22Rv1 (cell line): ENCODE data around the gene STAC.
"Not testable (repeated sequence)": the region's sequence is repeated elsewhere in the genome, so short reads cannot be mapped to it uniquely, and the experiment has no call there.

Experiments used
- H3K27ac ChIP-seq: fragments of 450-650 bp; 2 replicates; pipeline ENCODE4 v1.5.1; 2017
- CTCF ChIP-seq: fragments of 450-650 bp; IDR thresholded peaks from 2 replicates; pipeline ENCODE4 v1.5.1; 2017; ENCODE audit warnings: mild to moderate bottlenecking
- ZFX ChIP-seq: fragments of 450-650 bp; IDR thresholded peaks from 2 replicates; pipeline ENCODE4 v1.6.1; 2017; ENCODE audit warnings: antibody characterized with exemption, borderline replicate concordance

The STAC gene

GRCh38 chr3:36434687-36435426 is 54.6 kb downstream of the STAC start:
- TF ChIP-seq CTCF (no peak), ZFX (no peak)

GRCh38 chr3:36443028-36443686 is 62.9 kb downstream of the STAC start:
- H3K27ac ChIP-seq = no peak overlapping the region
- TF ChIP-seq CTCF = no peak
- no peak for TF ChIP-seq ZFX

More at GRCh38 chr3:36434687-36435426, 54.6 kb downstream of the STAC start:
- no peak overlapping the region for H3K27ac ChIP-seq

GRCh38 chr3:36444909-36445308 is 64.6 kb downstream of the STAC start:
- TF ChIP-seq ZFX (no peak), CTCF (no peak)
- H3K27ac ChIP-seq = no peak overlapping the region

- TF ChIP-seq ZFX (no peak), CTCF (no peak)
- no peak overlapping the region for H3K27ac ChIP-seq
These were observed 66.0 kb downstream of the STAC start for GRCh38 chr3:36446276-36446675.

GRCh38 chr3:36447061-36447460 is 66.8 kb downstream of the STAC start:
- TF ChIP-seq ZFX (no peak), CTCF (no peak)

GRCh38 chr3:36451816-36452215 is 71.5 kb downstream of the STAC start:
- TF ChIP-seq ZFX (no peak), CTCF (no peak)
- H3K27ac ChIP-seq = no peak overlapping the region

More at GRCh38 chr3:36447061-36447460, 66.8 kb downstream of the STAC start:
- no peak overlapping the region for H3K27ac ChIP-seq

GRCh38 chr3:36453213-36453612 is 72.9 kb downstream of the STAC start:
- H3K27ac ChIP-seq = not testable (repeated sequence)

GRCh38 chr3:36453896-36454295 is 73.6 kb downstream of the STAC start:
- not testable (repeated sequence) for H3K27ac ChIP-seq
